ENCODE results near the gene PHACTR3.
"Not testable (repeated sequence)": the region's sequence is repeated elsewhere in the genome, so short reads cannot be mapped to it uniquely, and the experiment has no call there.

Gene PHACTR3

DNA sequence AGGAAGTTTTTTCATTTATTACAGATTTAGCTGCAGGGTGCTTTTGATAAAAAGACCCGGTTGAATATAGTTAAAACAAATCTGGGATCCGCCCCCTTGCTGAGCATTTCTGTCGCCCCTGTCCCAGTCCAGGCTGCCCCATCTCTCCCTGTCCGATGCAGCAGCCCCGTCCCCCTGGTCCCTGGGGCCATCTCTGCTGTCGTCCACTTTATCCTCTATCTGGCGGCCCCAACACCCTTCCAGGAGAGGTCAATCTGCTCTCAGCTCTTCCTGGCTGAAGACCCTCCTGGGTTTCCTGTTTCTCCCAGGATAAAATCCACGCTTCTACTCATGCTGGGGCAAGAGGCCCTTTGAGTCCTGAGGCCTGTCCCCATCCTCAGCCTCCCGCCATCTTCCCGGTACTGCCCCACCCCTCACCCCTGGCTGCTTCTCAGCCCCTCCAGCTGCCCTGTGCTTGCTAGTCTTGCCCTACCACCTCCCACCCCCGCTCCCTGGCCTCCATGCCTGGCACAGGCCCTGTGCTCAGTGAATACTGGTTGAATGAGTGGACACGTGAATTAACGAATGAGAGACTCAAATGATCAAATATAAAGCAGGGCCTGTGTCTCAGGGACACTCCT is 16.0 kb upstream of the PHACTR3 start:
- DNase-seq (ENCODE audit: low read depth): no peak

DNA sequence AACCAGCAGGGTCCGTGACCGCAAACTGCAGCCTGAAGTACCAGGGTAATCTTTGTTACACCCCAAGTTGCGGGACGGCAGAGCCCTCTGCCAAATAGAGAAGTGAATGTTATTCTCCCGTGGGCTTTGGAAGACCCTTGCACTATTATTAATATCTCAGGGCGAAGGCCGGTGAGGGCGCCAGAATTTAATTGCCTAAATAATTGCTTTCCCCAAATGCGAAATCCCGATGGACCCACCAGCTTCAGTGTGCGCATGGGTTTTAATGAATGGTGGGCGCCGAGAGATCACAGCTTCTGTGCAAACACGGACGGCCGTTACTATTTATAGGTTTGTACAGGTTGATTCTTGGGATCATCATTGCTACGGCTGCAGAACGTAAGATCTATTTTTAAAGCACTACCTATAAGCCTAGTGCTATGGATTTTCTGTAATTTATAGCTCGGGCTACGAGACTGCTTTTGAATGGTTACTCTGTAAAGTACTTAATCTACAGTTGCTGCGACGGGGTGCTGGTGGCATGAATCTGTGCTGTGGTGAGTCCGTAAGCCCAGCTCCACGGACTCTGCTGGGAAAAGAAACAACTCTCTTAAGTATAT is 15.2 kb upstream of the PHACTR3 start:
- no peak for DNase-seq (ENCODE audit: low read depth)

DNA sequence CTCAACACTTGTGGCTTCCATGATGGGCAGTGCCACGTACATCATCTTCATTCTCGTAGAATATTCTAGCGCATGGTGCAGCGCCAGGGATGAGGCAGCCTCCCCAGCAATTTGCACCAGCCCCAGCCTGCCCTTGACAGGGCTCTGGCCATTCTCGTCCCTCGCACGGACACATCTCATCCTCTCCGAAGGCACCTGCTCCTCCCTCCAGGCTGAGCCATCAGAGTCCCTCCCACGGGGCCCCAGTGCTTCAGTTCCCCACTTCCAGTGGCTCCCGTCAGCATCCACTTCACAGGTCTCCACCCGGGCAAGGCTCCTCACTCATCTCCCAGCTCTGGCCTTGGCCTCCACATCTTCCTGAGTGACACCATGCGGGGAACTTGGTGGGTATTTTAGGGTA is 13.3 kb upstream of the PHACTR3 start:
- no peak for DNase-seq (ENCODE audit: low read depth)

DNA sequence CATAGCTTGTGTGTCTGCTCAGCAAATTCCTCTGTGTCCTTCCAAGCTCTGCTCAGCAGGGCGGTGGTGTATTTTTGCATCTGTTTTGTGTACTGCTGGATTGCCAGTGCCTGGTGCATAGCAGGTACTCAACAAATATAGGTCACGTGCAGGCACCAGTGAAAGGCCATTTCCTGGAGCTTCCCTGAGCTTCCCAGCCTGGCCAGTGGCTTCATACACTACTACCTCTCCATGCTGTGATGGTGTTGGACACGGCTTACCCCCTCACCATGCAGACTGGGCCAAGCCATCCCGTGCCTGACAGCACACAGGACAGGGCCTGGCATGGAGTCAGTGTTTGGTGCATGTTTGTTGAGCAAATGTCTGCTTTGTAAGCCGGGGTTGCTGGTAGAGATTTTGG is 7.7 kb upstream of the PHACTR3 start:
- no peak for DNase-seq (ENCODE audit: low read depth)

DNA sequence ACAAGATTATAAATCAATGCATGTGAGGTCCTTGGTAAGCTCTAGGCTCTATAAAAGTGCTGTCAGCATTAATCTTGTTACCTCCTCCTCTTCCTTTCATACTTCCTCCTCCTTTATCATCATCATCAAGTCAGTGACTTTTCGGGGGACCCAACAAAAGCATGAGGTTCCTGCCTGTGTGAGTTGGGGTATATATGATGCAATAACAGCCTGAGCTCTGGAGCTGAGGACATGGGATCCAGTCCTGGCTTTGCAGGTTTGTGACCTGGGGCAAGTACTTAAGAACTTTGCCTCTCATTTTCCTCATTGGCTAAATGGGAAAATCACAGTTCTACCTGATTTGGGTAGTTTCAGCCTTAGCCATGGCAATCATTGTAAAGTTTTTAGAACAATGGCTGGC is 7.1 kb upstream of the PHACTR3 start:
- DNase-seq (ENCODE audit: low read depth): no peak

DNA sequence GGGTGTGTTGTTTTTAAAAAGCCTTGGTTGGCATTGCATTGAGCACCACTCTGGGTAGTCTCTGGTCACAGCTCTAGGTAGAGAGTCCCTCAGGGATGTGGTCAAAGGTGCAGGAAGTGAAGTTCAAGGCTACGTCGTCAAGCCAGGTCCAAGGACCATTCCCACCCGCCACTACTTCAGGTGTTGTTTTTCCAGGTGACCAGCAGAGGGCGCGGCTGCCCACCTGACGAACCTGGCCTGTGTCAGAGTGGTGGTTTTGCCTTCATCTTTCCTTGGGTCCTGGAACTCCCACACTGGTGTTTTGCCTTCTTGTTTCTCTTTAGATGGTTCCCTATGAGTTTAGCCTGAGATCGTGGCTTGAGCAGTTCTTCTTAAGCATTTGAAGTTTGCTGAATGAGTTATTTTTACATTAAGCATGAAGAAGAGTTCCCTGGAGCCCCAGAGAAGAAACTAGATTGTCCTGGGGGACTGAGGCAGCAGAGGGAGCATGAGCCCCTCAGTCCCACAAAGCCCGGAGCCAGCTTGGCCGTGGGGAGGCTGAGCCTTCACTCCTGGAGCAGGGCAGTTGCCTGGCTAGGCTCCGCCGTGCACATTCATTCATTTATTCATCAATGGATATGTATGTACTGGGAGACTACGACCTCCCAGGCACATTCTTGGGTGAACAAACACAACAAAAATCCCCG is 5.6 kb upstream of the PHACTR3 start:
- DNase-seq (ENCODE audit: low read depth): no peak

DNA sequence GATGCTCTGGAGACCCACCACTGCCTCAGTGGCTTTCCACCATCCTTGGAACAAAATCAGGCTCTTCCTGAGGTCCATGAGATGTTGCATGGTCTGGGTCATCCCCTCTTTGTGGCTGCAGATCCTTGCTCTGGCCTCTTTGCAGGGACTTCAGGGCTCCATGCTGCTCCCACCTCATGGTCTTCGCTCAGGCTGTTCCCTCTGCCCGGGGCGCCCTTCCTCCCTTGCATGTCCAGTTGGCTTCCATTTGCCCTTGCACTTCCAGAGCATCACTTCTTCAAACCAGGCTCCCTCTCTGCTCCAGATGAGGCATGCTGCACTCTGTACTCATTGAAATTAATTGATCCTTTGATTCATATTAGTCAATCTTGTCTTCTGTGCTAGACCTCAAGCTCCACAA is 4.4 kb upstream of the PHACTR3 start:
- DNase-seq (ENCODE audit: low read depth): no peak

DNA sequence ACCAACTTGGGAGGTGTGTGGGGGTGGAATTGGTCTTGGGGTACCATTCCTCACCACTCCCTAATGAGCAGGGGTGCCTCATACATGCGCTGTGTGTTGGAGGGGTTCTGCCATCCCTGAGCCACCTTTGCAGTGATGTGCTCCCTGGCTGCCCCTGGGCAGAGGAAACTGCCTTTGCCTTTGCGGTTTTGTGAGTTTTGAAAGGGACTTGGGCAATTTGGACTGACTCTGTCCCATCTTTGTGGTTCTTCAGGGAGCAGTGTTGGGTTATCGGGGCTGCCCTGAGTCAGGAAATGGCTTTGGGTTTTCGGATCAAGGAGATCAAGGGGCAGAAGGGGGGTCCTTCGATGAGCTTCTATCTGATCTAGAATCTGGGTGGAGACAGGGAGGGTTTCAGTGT is 3.9 kb upstream of the PHACTR3 start:
- DNase-seq (ENCODE audit: low read depth): no peak

DNA sequence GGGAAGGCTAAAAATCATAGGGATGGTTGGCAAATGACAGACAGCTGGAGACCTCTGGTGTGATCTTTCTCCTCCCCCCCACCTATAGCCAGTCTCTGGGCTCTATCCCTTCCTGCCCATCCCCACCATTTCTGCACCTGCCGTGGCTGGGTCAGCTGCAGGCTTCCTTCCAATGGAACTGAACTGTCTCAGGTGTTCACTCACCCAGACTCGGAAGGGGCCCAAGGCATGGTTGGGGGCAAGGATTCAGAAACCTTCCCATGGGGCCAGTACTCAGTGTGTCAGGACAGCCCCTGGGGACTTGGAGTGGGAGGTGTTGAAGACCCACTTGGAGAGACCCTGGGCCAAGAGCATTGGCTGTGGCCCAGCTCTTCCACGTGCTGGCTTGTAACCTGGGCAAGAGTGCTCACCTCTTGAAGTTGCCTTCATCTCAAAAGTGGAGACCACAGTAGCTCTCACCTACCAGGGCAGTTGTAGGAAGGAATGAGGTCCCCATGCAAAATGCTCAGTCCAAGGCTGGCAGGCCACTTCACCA is 1.7 kb upstream of the PHACTR3 start:
- DNase-seq (ENCODE audit: low read depth): no peak

DNA sequence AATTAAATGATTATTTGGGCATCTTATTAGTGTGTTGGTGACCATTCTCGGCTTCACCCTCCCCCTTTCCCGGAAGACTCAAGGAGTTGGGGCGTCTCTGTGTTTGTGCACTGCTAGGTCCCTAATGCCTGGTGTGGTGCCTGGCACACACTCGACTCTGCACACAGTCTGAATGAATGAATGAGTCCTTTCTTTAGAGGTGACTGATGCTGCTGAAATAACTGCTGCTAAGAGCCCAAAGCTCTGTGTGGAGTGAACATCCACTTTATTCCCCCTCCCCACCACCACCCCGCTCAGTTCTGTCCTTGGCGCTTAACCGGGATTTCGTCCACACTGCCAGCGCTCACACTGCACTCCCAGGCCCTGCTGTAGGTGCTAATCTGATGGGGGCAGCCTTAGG is 1.2 kb upstream of the PHACTR3 start:
- DNase-seq (ENCODE audit: low read depth): no peak

DNA sequence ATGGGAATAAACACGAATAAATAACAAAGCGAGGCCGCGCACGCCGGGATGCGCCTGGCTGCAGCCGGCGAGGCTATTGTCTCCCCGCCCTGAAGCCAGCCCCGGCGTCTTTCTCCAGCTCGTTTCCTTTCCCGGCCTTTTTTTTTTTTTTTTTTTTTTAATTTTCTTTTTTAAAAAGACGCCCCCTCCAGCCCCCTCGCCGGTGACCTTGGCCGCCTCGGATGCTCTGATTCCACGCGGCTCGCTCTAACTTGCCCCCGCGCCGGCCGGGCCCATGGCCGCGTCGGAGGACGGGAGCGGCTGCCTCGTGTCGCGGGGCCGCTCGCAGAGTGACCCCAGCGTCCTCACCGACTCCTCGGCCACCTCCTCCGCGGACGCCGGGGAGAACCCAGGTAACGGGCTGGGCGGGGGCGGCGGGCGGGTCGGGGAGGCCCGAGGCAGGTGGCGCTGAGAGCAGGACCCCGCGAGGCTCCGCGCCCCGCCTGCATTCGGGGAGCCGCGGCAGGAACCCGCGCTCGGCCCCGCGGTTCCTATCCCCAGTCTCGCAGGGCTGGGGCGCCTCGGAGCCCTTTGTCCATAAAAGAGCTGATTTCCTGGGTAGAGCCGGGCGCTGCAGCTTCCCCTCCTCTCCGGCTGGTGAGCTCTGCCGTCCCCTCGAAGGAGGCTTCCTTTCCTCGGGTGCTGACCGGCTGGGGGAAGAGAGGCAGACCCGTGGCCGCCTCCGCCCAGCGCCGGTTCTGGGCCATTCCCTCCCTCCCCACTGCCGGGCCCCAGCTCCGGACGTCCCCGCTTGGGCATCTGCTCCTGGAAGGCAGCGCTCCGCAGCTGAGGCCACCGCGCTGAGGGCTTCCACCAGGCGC is 631 bp downstream of the PHACTR3 start:
- no peak for DNase-seq (ENCODE audit: low read depth)

DNA sequence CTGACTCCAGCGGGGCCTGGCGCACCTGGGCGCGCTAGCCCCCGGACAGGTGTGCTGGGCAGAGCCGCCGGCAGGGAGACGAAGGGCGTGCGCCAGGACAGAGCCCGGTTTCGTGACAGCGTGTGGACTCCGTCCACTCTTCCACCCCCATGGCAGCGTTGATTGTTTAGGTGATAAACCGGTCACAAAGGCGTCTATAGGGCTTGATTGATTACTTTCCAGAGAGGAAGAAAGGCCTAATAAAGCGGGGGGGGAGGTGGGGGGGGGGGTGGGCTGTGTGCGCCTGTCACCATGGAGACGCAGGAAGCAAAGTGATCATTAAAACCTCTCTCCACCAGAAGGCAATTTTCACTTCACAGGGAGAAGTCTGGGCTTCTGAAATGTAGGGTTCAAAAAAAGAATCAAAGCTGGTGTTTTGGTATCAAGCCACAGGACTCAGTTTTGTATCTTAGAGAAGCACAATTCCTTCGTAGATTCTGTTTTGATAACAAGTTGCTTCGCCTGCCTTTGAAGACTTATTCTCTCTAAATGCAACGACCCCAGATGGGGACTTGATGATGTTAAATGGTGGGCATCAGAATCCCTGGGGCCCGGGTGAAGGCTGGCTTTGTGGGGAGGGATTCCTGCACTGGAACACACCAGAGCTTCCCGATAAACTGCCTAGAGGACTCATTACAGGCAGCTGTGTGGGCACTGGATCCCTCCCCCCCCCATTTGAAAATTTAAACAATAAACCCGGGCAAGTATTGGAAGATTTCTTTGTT is 1.4 kb downstream of the PHACTR3 start:
- DNase-seq (ENCODE audit: low read depth): no peak

DNA sequence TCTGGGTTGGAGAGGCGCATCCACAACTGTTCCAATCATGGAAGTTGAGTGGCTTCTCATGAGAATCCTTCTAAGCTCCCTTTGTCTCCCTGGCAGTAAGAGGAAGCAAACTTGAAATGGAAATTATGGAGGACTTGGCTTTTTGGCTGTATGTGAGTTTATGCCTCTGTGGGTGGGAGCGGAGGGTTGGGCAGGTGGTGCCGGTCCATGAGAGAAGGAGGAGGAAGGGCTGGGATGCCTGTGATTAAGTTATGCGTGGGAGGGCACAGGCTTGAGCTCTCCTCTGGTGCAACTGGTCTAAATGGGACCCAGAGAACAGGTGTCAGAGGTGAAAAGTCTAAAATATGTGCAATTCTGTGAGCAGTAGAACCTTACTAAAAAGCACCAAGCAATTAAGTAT is 2.2 kb downstream of the PHACTR3 start:
- DNase-seq (ENCODE audit: low read depth): no peak

DNA sequence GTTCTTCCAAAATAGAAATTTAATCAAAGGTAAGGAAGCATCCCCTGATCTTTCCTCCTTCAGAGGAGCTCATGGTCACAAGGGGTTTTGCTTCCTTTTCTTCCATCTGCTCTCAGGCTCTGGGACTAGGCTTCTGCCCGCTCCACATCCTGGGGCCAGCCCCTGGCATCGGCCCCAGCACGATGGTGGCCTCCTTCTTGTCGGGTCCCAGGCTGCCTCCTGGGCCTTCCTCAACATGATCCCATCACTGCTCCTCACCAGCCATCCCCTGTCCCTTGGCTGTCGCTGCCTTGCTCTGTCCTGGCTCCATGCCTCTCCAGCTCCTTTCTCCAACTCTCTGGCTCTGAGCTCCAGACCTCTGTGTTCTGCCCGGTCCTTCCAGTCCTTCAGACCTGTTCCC is 4.1 kb downstream of the PHACTR3 start:
- no peak for DNase-seq (ENCODE audit: low read depth)

DNA sequence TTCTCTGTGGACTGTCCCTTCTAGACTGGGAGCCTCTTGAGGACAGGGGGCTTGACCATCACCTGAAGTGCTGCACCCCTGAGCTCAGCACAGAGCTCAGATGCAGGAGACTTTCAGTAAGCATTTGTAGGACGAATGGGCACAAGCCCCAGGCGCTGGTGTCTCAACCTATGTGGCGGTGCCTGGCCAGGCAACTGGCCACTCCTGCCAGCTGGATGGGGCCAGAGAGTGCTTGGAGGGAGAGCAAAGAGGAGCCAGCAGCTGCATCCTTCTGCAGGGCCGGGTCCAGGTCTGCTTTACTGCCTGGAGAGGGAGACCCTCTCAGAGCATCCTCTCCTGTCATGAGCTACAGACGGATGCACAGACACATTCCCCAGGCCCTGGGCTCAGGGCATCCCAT is 4.5 kb downstream of the PHACTR3 start:
- no peak for DNase-seq (ENCODE audit: low read depth)

DNA sequence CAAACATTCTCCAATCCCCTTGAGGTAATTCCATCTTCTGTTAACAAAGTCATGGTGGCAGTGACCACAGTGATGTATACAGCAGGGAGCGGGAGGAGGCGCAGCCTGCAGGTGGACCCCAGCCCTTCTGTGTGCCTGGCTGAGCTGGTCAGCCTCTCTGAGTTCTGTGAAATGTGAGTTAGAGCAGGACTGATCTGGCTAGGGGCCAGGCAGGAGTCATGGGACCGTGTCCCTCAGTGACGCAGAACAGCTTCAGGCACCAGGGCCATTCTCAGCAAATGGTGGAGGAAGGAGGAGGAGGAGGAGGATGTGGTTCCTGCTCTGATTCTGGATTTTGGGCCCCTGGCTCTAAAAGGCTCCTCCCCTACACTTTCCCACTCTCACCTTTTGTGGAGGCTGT is 6.9 kb downstream of the PHACTR3 start:
- no peak for DNase-seq (ENCODE audit: low read depth)

DNA sequence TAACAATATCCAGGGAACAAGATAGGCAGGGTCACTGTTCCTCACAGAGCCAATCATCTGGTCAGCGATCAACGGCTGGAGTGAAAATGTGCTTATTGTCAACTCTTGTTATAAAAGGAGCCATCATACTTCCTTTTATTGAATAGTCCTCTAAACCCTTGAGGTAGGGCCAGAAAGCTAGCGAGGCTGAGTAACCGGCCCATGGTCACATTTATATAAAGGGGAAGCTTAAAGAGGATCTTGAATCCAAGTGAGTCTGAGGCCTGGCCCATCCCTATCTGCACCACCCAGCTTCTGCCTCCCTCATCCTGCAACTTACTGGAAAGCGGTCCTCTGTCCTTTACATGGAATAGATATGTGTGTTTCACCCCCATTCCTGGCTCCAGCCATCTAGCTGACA is 9.5 kb downstream of the PHACTR3 start:
- DNase-seq (ENCODE audit: low read depth): no peak

DNA sequence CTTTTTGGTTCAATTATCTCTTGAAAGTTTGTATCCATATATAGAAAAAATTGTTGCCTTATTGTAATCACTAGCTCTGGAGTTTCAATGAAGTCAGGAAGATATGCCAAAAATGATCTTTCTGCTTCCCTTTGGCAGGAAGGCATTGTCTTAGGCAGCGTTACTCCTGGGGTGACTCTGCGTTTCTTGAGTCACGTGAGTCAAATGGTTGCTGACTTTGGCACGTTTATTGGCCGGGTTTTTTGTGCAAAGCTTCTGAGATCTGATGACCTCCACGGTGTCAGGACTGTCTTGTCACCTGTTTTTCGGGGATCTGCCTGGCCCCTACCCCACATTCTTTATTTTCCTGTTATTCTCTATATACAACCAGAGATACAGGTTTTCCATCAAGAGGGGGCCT is 10.4 kb downstream of the PHACTR3 start:
- DNase-seq (ENCODE audit: low read depth): no peak

DNA sequence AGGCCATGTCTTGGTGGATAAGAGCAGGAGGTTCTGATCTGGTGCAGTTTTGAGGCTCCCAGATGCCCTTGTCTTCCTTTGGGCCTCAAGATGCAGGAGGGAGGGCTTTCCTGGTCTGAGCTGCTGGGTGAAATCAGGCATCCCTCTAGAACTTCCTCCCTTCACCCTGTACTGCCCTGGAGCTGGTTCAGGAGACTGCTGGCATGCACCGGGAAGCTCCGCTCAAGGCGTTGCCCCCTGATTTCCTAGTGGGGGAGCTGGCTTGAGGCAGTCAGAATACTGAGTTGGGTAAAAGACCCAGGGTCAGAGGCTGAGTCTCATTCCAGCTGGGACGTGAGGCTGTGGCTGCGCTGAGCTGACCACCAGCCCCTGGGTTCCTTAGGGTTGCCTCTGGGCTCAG is 12.0 kb downstream of the PHACTR3 start:
- DNase-seq (ENCODE audit: low read depth): no peak

DNA sequence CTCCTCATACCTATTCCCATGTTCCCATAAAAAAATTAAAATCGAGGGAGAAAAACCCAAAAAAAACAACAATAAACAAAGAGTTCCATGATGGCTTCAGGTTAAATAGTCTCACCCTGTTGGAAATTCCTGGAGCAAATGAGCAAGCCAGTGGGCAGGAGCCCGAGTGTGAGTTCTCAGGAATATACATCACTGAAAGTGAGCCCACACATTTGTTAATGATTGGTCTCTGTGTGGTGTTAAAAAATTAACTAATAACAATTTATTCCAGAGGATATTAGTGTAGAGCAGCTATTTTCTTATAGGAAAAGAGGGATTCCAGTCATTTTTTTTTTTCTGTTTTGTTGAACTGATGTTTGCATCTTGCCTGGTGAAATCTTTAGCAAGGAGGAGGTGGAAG is 12.9 kb downstream of the PHACTR3 start:
- no peak for DNase-seq (ENCODE audit: low read depth)

DNA sequence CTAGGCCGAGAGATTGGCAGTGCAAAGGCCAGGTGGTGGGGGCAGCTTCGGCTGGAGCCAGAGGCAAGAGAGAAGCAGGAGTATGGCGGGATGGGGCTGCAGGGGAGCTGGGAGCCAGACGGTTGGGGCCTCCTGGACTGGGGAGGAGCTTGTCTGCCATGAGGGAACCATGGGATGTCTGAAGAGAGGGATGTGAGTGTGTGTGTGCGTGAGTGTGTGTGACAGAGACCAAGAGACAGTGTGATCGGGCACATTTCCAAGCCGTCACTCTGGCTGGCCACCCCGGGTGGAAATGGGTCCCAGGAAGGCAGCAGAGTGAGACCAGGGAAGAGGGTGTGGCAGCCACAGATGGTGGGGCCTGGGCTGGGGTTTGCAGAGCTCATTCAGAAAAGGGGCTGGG is 13.8 kb downstream of the PHACTR3 start:
- no peak for DNase-seq (ENCODE audit: low read depth)

DNA sequence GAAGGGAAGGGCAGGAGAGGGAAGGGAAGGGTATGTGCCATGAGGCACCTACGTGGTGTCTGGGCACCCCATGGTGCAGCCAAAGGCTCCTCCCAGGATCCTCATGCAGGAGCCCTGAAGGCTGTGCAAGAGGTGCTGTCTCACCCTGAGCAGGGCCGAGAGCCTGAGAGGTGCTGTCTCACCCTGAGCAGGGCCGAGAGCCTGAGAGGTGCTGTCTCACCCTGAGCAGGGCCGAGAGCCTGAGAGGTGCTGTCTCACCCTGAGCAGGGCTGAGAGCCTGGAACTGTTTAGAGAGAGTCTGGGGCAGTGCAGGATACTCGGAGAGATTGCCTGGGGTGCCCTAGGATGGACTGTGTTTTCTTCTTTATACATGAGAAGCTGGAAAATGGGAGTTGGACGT is 14.2 kb downstream of the PHACTR3 start:
- DNase-seq (ENCODE audit: low read depth): not testable (repeated sequence)

All from T follicular helper cell (primary cell).